Endothelial cell (in vitro differentiated cells): Measurements from ENCODE around the gene SLC28A3. TPM values are rescaled to one million over a fixed set of nuclear protein-coding genes. Genes with fewer than 3 reads are reported as not detected.
"Not testable (repeated sequence)": the region's sequence is repeated elsewhere in the genome, so short reads cannot be mapped to it uniquely, and the experiment has no call there.

Experiments used
- DNase-seq: peaks from one replicate; pipeline ENCODE4 v3.0.0; 2021; ENCODE audit warnings: low spot score
- H3K27ac Mint-ChIP-seq: one replicate; pipeline ENCODE4 v1.8.0; 2021; ENCODE audit warnings: mixed read lengths, inconsistent platforms; ENCODE audit not compliant: unreplicated experiment
- H3K27me3 Mint-ChIP-seq: one replicate; pipeline ENCODE4 v1.8.0; 2021; ENCODE audit warnings: mild to moderate bottlenecking, moderate library complexity, mixed read lengths, inconsistent platforms; ENCODE audit not compliant: unreplicated experiment
- H3K36me3 Mint-ChIP-seq: one replicate; pipeline ENCODE4 v1.8.0; 2021; ENCODE audit warnings: mild to moderate bottlenecking, low read depth, mixed read lengths, inconsistent platforms; ENCODE audit not compliant: unreplicated experiment
- H3K4me1 Mint-ChIP-seq: one replicate; pipeline ENCODE4 v1.8.0; 2021; ENCODE audit warnings: mild to moderate bottlenecking, mixed read lengths, inconsistent platforms; ENCODE audit not compliant: unreplicated experiment
- H3K4me3 Mint-ChIP-seq: one replicate; pipeline ENCODE4 v1.8.0; 2021; ENCODE audit warnings: mild to moderate bottlenecking, mixed read lengths, inconsistent platforms; ENCODE audit not compliant: unreplicated experiment
- H3K9me3 Mint-ChIP-seq: one replicate; pipeline ENCODE4 v1.8.0; 2021; ENCODE audit warnings: mixed read lengths, inconsistent platforms; ENCODE audit not compliant: unreplicated experiment
- CTCF ChIP-seq: fragments of 200-600 bp; sonication (generic); IDR thresholded peaks from one replicate; pipeline ENCODE4 v1.5.0; 2021; ENCODE audit warnings: antibody characterized with exemption; ENCODE audit not compliant: unreplicated experiment
- total RNA-seq: library from RNA; stranded (reverse); fragmentation: NEBNext Ultra II Directional; extraction: Animal tissue kit (Norgen Biotek cat#: 25700); gene quantifications from one replicate; pipeline ENCODE4 v1.2.1, GENCODE V29; 2021; ENCODE audit not compliant: unreplicated experiment

Gene SLC28A3
- total RNA-seq, 1 donor from 2014 or later, result 0.26 TPM

GRCh38 chr9:84366683-84367082, 26.1 kb upstream of the SLC28A3 start:
- H3K4me3 Mint-ChIP-seq, result no peak overlapping the region
- peaks cover 12% of the 10 kb centered on the region for H3K4me1 Mint-ChIP-seq
- peaks cover 1% of the 10 kb centered on the region for H3K27me3 Mint-ChIP-seq
- no peak for TF ChIP-seq CTCF
- DNase-seq, result no peak
- no peak overlapping the region for H3K27ac Mint-ChIP-seq
- no peaks in the 10 kb centered on the region for H3K36me3 Mint-ChIP-seq
- no peaks in the 10 kb centered on the region for H3K9me3 Mint-ChIP-seq

- not testable (repeated sequence) for H3K4me3 Mint-ChIP-seq, H3K27me3 Mint-ChIP-seq
Observed at GRCh38 chr9:84364894-84365490, 24.4 kb upstream of the SLC28A3 start.

GRCh38 chr9:84361645-84362044, 21.1 kb upstream of the SLC28A3 start:
- H3K9me3 Mint-ChIP-seq, result no peaks in the 10 kb centered on the region
- no peak for DNase-seq
- no peaks in the 10 kb centered on the region for H3K36me3 Mint-ChIP-seq
- TF ChIP-seq CTCF, result no peak
- H3K4me1 Mint-ChIP-seq, result peaks cover 5% of the 10 kb centered on the region
- H3K27me3 Mint-ChIP-seq, result no peaks in the 10 kb centered on the region
- no peak overlapping the region for H3K27ac Mint-ChIP-seq
- no peak overlapping the region for H3K4me3 Mint-ChIP-seq

More at GRCh38 chr9:84364894-84365490, 24.4 kb upstream of the SLC28A3 start:
- H3K4me1 Mint-ChIP-seq, result peaks cover 17% of the 10 kb centered on the region
- H3K9me3 Mint-ChIP-seq, H3K27ac Mint-ChIP-seq, H3K36me3 Mint-ChIP-seq, DNase-seq: not testable (repeated sequence)

GRCh38 chr9:84357275-84357674, 16.7 kb upstream of the SLC28A3 start:
- no peaks in the 10 kb centered on the region for H3K36me3 Mint-ChIP-seq

GRCh38 chr9:84354035-84354434, 13.5 kb upstream of the SLC28A3 start:
- Mint-ChIP-seq H3K4me1 (no peaks in the 10 kb centered on the region), H3K9me3 (no peaks in the 10 kb centered on the region), H3K27ac (no peak overlapping the region), H3K36me3 (no peaks in the 10 kb centered on the region), H3K4me3 (no peak overlapping the region), H3K27me3 (no peaks in the 10 kb centered on the region)
- no peak for DNase-seq
- no peak for TF ChIP-seq CTCF

More at GRCh38 chr9:84357275-84357674, 16.7 kb upstream of the SLC28A3 start:
- Mint-ChIP-seq H3K27me3 (no peaks in the 10 kb centered on the region), H3K9me3 (no peaks in the 10 kb centered on the region), H3K27ac (no peak overlapping the region), H3K4me3 (no peak overlapping the region), H3K4me1 (peaks cover 5% of the 10 kb centered on the region)
- DNase-seq, result no peak
- TF ChIP-seq CTCF, result no peak
